Lower lobe of right lung (tissue), 2 donors: ENCODE results near the gene PPP1R15A. TPM values are rescaled to one million over a fixed set of nuclear protein-coding genes. Genes with fewer than 3 reads are reported as not detected.
A peak's percentile ranks its signal among the peaks of the same experiment; 100 is the strongest.
"Not testable (repeated sequence)": the region's sequence is repeated elsewhere in the genome, so short reads cannot be mapped to it uniquely, and the experiment has no call there.

Experiments used
- ATAC-seq, 2 donors: fragments of 200-7000 bp; cut with Tn5 transposase; one replicate each; pipeline ENCODE4 v1.9.1; 2020 to 2022; ENCODE audit warnings: mild to moderate bottlenecking in 2 of 2, moderate library complexity in 2 of 2
- DNase-seq: peaks from one replicate; pipeline ENCODE4 v3.0.0-alpha.2; 2020
- H3K27ac ChIP-seq: fragments of 200-600 bp; one replicate; pipeline ENCODE4 v1.8.0; 2022
- H3K27me3 ChIP-seq: fragments of 200-600 bp; one replicate; pipeline ENCODE4 v1.8.0; 2022; ENCODE audit warnings: low read depth
- H3K36me3 ChIP-seq: fragments of 200-600 bp; one replicate; pipeline ENCODE4 v1.8.0; 2022; ENCODE audit warnings: mild to moderate bottlenecking
- H3K4me1 ChIP-seq: fragments of 200-600 bp; one replicate; pipeline ENCODE4 v1.8.0; 2022
- H3K4me3 ChIP-seq: fragments of 200-600 bp; one replicate; pipeline ENCODE4 v1.8.0; 2022; ENCODE audit warnings: mild to moderate bottlenecking
- H3K9me3 ChIP-seq: fragments of 200-600 bp; one replicate; pipeline ENCODE4 v1.8.0; 2022
- intact Hi-C: fragments of 100-400 bp; cut with DNase I; formaldehyde crosslinking; loops from one replicate; pipeline ENCODE4 v1.11.0; 2022
- total RNA-seq: library from RNA; stranded (reverse); fragmentation: NEBNext Ultra II Directional; extraction: Animal tissue kit (Norgen Biotek cat#: 25700); gene quantifications from one replicate; pipeline ENCODE4 v1.2.1, GENCODE V29; 2021
- TF ChIP-seq, protein P1 (sequence below): fragments of 200-600 bp; IDR thresholded peaks from one replicate; pipeline ENCODE4 v1.8.0; 2022; ENCODE audit warnings: antibody characterized with exemption, mild to moderate bottlenecking
- donor health status: DM: no; HTN: yes; CAD: no; lungs with severe emphysema.

The PPP1R15A gene
- total RNA-seq, 1 donor from 2014 or later, result 80.4 TPM

DNA sequence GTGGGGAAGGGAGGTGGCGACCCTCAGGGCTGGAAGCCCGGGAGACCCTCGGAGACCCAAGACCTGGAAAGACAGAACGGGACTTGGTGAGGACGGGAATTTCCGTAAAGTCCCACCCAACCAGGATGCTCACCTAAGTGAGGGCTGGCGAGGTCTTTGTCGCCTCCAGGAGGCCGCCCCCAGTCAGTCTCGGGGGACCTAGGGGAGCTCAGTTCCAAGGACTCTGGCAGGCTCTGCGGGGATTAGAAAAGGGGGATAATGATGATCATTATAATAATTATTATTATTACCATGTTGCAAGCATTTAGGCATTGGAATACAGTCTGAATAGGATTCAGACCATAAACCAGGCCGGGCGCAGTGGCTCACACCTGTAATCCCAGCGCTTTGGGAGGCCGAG, 26.8 kb upstream of the PPP1R15A start:
- TF ChIP-seq, protein P1, sequence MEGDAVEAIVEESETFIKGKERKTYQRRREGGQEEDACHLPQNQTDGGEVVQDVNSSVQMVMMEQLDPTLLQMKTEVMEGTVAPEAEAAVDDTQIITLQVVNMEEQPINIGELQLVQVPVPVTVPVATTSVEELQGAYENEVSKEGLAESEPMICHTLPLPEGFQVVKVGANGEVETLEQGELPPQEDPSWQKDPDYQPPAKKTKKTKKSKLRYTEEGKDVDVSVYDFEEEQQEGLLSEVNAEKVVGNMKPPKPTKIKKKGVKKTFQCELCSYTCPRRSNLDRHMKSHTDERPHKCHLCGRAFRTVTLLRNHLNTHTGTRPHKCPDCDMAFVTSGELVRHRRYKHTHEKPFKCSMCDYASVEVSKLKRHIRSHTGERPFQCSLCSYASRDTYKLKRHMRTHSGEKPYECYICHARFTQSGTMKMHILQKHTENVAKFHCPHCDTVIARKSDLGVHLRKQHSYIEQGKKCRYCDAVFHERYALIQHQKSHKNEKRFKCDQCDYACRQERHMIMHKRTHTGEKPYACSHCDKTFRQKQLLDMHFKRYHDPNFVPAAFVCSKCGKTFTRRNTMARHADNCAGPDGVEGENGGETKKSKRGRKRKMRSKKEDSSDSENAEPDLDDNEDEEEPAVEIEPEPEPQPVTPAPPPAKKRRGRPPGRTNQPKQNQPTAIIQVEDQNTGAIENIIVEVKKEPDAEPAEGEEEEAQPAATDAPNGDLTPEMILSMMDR, result no peak
- H3K9me3 ChIP-seq, result no peaks in the 10 kb centered on the region
- intact Hi-C loops, result no loop called here
- H3K36me3 ChIP-seq, result peaks cover 18% of the 10 kb centered on the region
- no peaks in the 10 kb centered on the region for H3K4me1 ChIP-seq
- DNase-seq, result no peak
- no peak for ATAC-seq
- H3K27me3 ChIP-seq, result no peaks in the 10 kb centered on the region
- no peak overlapping the region for H3K4me3 ChIP-seq
- H3K27ac ChIP-seq, result no peak overlapping the region

DNA sequence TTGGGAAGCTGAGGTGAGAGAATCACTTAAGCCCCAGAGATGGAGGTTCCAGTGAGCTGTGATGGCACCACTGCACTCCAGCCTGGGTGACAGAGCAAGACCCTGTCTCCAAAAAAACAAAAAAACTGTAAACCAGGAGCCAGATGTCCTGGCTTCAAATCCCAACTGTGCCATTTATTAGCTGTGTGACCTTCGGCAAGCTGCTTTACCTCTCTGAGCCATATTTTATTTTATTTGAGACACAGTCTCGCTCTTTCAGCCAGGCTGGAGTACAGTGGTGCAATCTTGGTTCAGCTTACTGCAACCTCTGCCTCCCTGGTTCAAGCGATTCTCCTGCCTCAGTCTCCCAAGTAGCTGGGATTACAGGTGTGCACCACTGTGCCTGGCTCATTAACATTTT, 25.6 kb upstream of the PPP1R15A start:
- H3K4me1 ChIP-seq, H3K27ac ChIP-seq, H3K27me3 ChIP-seq, H3K4me3 ChIP-seq, intact Hi-C loops, DNase-seq, ATAC-seq, H3K9me3 ChIP-seq: not testable (repeated sequence)
- H3K36me3 ChIP-seq, result peaks cover 26% of the 10 kb centered on the region

DNA sequence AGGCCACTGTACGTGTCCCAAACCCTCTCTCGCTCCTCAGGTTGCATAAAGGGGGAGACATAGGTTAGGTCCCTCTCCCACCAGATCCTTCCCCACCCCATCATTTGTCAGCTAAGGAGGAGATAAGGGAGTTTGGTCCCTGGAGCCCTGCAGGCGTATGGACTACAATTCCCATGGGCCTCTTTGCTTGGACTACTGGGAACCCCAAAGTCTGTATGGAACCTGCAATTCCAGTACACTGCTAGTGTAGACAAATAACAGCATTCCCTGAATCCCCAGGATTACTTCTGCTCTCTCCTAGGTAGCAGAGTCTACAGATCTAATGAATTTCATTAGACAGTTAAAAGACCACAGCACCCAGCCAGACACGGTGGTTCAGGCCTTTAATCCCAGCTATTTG, 19.9 kb upstream of the PPP1R15A start:
- TF ChIP-seq, protein P1, result no peak
- ATAC-seq, result no peak
- Histone ChIP-seq H3K4me3 (no peak overlapping the region), H3K9me3 (no peaks in the 10 kb centered on the region), H3K27ac (no peak overlapping the region), H3K36me3 (peaks cover 11% of the 10 kb centered on the region), H3K27me3 (no peaks in the 10 kb centered on the region), H3K4me1 (no peaks in the 10 kb centered on the region)
- no peak for DNase-seq
- intact Hi-C loops, result no loop called here

DNA sequence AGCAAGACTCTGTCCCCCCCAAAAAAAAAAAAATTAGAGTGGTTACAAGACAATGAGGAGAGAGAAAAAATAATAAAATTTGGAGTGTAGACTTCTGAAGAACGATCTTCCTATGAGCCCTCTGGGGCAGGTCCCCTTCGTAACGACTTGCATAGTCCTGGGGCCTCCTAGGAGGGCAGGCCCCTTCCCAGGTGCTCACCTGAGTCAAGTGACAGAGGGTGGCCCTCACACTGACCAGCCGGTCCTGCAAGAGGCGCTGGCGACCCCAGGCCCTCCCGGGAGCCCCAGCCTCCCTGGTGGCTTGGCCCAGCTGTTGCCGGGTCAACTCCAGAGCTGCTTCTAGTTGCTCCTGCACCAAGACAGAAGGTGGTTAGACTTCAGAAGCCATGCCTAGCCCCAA, 18.7 kb upstream of the PPP1R15A start:
- TF ChIP-seq, protein P1, result no peak
- intact Hi-C loops, result no loop called here
- Histone ChIP-seq H3K4me3 (no peak overlapping the region), H3K4me1 (no peaks in the 10 kb centered on the region), H3K36me3 (peaks cover 8% of the 10 kb centered on the region), H3K27me3 (no peaks in the 10 kb centered on the region), H3K27ac (no peak overlapping the region), H3K9me3 (no peaks in the 10 kb centered on the region)
- DNase-seq (no peak), ATAC-seq (peak in 1 of 2 donors; percentile 27)

DNA sequence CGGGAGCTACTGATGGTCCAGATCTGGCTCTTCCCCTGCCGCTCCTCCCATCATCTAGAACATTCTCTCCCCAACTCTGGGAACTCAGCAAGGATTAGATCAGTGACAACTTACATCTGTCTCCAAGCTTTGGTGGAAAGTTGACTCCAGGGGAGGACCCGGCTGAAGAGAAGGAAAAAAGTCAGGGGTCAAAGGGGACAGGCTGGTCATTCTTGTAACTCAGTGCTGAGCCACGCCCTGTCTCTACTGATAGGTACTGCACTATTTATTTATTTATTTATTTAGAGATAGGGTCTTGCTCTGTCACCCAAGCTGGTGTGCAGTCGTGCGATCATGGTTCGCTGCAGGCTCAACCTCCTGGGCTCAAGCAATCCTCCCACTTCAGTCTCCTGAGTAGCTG, 18.1 kb upstream of the PPP1R15A start:
- ATAC-seq (no peak), DNase-seq (no peak)
- TF ChIP-seq, protein P1, result no peak
- no peaks in the 10 kb centered on the region for H3K27me3 ChIP-seq
- intact Hi-C loops, result no loop called here
- H3K36me3 ChIP-seq, result peaks cover 8% of the 10 kb centered on the region
- no peaks in the 10 kb centered on the region for H3K9me3 ChIP-seq
- no peak overlapping the region for H3K27ac ChIP-seq
- H3K4me1 ChIP-seq, result no peaks in the 10 kb centered on the region
- no peak overlapping the region for H3K4me3 ChIP-seq

DNA sequence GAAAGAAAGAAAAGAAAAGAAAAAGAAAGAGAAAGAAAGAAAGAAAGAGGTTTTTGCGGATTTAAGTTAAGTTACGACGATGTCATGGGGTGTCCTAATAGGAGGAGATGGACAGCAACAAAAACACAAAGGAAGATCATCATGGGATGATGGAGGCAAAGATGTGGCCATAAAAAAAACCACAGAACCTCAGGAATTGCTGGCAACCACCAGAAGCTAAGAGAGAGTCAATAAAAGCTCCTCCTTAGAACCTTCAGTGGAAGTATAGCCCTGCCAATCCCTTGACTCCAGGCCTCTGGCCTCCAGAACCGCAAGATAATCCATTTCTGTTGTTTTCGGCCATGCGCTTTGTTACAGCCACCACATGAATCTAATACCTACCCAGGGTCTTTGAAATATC, 15.3 kb upstream of the PPP1R15A start:
- Histone ChIP-seq H3K9me3 (no peaks in the 10 kb centered on the region), H3K27me3 (no peaks in the 10 kb centered on the region), H3K36me3 (no peaks in the 10 kb centered on the region), H3K4me1 (no peaks in the 10 kb centered on the region), H3K4me3 (no peak overlapping the region), H3K27ac (no peak overlapping the region)
- no peak for ATAC-seq
- DNase-seq, result no peak
- TF ChIP-seq, protein P1, result no peak
- intact Hi-C loops, result no loop called here
